Measurements from ENCODE around the gene FAR2.

Gene FAR2

DNA sequence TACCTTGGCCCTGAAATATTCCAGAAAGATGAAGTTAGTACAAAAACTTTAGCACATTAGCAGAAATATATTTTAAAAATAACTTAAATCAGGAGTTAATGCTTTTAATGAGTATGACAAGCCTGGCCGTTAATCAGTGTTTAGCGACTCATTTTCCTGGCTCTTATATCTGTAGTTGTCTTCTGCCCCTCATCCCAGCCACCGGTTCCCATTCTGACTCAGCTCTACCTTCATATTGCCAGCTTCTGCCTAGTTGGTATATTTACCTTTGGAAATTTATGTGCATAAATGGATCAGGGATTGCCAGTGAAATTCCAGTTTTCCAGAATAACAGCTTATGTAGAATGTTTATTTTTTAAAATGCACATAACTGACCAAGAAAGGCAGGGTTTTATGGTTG is 152.0 kb downstream of the FAR2 start:
- ChIA-PET POLR2A (no interaction called here), CTCF (interaction anchor here (0.7 kb wide), 1 partner anchor 85 kb away, joined by 3 read pairs; no protein-coding TSS in a partner anchor)
- no peak overlapping the region for H3K4me3 ChIP-seq (ENCODE audit: low read depth, low read length)
- H3K9me3 ChIP-seq (ENCODE audit: control insufficient read depth, insufficient read depth, low read depth, low read length), result no peaks in the 10 kb centered on the region
- H3K4me1 ChIP-seq (ENCODE audit: control insufficient read depth, insufficient read depth, low read length), result no peaks in the 10 kb centered on the region
- H3K36me3 ChIP-seq (ENCODE audit: control insufficient read depth in 2 of 2, insufficient read depth in 1 of 2, low read length in 2 of 2), result no peaks in the 10 kb centered on the region
- TF ChIP-seq, protein P1, sequence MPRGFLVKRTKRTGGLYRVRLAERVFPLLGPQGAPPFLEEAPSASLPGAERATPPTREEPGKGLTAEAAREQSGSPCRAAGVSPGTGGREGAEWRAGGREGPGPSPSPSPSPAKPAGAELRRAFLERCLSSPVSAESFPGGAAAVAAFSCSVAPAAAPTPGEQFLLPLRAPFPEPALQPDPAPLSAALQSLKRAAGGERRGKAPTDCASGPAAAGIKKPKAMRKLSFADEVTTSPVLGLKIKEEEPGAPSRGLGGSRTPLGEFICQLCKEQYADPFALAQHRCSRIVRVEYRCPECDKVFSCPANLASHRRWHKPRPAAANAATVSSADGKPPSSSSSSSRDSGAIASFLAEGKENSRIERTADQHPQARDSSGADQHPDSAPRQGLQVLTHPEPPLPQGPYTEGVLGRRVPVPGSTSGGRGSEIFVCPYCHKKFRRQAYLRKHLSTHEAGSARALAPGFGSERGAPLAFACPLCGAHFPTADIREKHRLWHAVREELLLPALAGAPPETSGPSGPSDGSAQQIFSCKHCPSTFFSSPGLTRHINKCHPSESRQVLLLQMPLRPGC (tag by site-specific recombination; IDR thresholded peaks at IDR 0.05), result no peak
- H3K27ac ChIP-seq (ENCODE audit: extremely low read depth, low read depth, low read length), result no peak overlapping the region

DNA sequence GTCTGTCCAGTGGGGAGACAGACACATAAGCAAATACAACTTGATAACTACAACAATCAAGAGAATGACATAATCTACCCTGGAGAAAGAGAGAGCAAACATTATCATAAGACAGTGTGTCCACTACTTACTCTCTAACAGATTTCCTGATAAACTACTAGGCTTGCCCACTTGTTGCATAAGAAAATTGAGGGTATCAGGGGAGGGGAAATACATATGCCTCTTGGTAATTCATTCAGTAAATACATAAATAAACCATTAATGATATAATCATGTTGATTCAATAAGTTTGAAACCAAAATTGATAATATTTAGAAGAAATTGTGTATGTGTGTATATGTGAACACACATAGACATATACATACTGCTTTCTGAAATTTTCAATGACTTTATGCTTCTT is 155.3 kb downstream of the FAR2 start:
- POLR2A ChIA-PET, result no interaction called here
- Histone ChIP-seq H3K4me3 (ENCODE audit: low read depth, low read length) (no peak overlapping the region), H3K27ac (ENCODE audit: extremely low read depth, low read depth, low read length) (no peak overlapping the region), H3K9me3 (ENCODE audit: control insufficient read depth, insufficient read depth, low read depth, low read length) (no peaks in the 10 kb centered on the region), H3K4me1 (ENCODE audit: control insufficient read depth, insufficient read depth, low read length) (no peaks in the 10 kb centered on the region), H3K36me3 (ENCODE audit: control insufficient read depth in 2 of 2, insufficient read depth in 1 of 2, low read length in 2 of 2) (no peaks in the 10 kb centered on the region)
- CTCF ChIA-PET, result no interaction called here
- TF ChIP-seq SCRT2 (tag by site-specific recombination; IDR thresholded peaks at IDR 0.05) (0 out of 2 replicates have a peak, but pooled peaks have one; percentile 18), ZSCAN30 (tag by site-specific recombination; IDR thresholded peaks at IDR 0.05) (no peak)

DNA sequence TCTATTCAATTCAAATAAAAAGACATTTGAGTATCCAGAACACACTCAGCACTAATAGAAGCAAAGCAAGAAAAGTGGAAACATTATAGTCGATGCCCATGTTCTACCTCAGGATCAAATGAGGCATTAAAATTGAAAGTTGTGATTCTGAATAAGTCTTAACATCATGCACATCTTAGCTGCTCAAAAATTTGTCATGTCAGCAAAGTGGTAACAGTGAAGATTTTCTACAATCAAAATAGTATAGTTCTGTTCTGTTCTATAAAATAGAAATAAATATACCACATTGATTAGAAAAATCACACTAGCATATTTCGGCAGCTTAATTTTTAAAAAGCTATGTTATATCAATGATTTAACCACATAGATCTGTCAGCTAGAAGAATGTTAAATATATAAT is 157.2 kb downstream of the FAR2 start:
- ChIA-PET CTCF (interaction anchor here (0.6 to 1.8 kb wide), 4 partner anchors 10 to 1446 kb away, joined by 3 to 9 read pairs (median 4); no protein-coding TSS in a partner anchor), POLR2A (no interaction called here)
- H3K36me3 ChIP-seq (ENCODE audit: control insufficient read depth in 2 of 2, insufficient read depth in 1 of 2, low read length in 2 of 2), result no peaks in the 10 kb centered on the region
- no peaks in the 10 kb centered on the region for H3K9me3 ChIP-seq (ENCODE audit: control insufficient read depth, insufficient read depth, low read depth, low read length)
- TF ChIP-seq ZNF623 (tag by site-specific recombination; IDR thresholded peaks at IDR 0.05) (no peak), GLI2 (tag by site-specific recombination; IDR thresholded peaks at IDR 0.05; ENCODE audit: borderline replicate concordance, low read depth) (no peak), ZNF16 (tag by site-specific recombination; IDR thresholded peaks at IDR 0.05; ENCODE audit: low read depth) (no peak), ZNF184 (tag by site-specific recombination; IDR thresholded peaks at IDR 0.05) (no peak), ZNF701 (tag by site-specific recombination; IDR thresholded peaks at IDR 0.05) (no peak), ZNF132 (tag by site-specific recombination; IDR thresholded peaks at IDR 0.05; ENCODE audit: borderline replicate concordance) (no peak)
- TF ChIP-seq, protein P2, sequence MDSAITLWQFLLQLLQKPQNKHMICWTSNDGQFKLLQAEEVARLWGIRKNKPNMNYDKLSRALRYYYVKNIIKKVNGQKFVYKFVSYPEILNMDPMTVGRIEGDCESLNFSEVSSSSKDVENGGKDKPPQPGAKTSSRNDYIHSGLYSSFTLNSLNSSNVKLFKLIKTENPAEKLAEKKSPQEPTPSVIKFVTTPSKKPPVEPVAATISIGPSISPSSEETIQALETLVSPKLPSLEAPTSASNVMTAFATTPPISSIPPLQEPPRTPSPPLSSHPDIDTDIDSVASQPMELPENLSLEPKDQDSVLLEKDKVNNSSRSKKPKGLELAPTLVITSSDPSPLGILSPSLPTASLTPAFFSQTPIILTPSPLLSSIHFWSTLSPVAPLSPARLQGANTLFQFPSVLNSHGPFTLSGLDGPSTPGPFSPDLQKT (IDR thresholded peaks at IDR 0.05; ENCODE audit: borderline replicate concordance, low read depth, low read length), result no peak
- H3K4me1 ChIP-seq (ENCODE audit: control insufficient read depth, insufficient read depth, low read length), result no peaks in the 10 kb centered on the region
- no peak overlapping the region for H3K27ac ChIP-seq (ENCODE audit: extremely low read depth, low read depth, low read length)
- no peak overlapping the region for H3K4me3 ChIP-seq (ENCODE audit: low read depth, low read length)

DNA sequence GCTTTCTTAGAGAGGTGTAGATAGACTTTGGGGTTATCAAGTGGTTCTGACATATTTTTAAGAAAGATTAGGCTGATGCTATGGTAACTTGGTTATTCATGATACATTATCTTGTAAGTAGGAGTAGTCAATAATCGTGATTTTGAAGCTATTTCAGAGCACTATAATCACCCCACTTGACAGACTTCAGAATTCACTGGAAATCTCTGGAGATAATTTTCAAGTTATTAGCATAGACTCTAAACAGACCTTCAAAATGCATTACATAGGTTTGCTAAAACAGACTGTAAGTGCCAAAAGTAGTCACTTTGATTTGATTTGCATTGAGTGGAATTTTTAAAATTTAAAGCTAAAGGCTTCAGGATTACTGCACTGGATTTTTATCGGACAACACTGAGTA is 157.6 kb downstream of the FAR2 start:
- ChIA-PET CTCF (interaction anchor here (0.5 to 1.8 kb wide), 4 partner anchors 9 to 1445 kb away, joined by 3 to 9 read pairs (median 4); no protein-coding TSS in a partner anchor), POLR2A (no interaction called here)
- no peaks in the 10 kb centered on the region for H3K9me3 ChIP-seq (ENCODE audit: control insufficient read depth, insufficient read depth, low read depth, low read length)
- H3K36me3 ChIP-seq (ENCODE audit: control insufficient read depth in 2 of 2, insufficient read depth in 1 of 2, low read length in 2 of 2), result no peaks in the 10 kb centered on the region
- H3K4me3 ChIP-seq (ENCODE audit: low read depth, low read length), result no peak overlapping the region
- H3K4me1 ChIP-seq (ENCODE audit: control insufficient read depth, insufficient read depth, low read length), result no peaks in the 10 kb centered on the region
- no peak overlapping the region for H3K27ac ChIP-seq (ENCODE audit: extremely low read depth, low read depth, low read length)
- no peak for TF ChIP-seq MYNN (tag by site-specific recombination; IDR thresholded peaks at IDR 0.05; ENCODE audit: borderline replicate concordance)
- TF ChIP-seq ZNF48 (tag by site-specific recombination; IDR thresholded peaks at IDR 0.05), result no peak
- TF ChIP-seq, protein P3, sequence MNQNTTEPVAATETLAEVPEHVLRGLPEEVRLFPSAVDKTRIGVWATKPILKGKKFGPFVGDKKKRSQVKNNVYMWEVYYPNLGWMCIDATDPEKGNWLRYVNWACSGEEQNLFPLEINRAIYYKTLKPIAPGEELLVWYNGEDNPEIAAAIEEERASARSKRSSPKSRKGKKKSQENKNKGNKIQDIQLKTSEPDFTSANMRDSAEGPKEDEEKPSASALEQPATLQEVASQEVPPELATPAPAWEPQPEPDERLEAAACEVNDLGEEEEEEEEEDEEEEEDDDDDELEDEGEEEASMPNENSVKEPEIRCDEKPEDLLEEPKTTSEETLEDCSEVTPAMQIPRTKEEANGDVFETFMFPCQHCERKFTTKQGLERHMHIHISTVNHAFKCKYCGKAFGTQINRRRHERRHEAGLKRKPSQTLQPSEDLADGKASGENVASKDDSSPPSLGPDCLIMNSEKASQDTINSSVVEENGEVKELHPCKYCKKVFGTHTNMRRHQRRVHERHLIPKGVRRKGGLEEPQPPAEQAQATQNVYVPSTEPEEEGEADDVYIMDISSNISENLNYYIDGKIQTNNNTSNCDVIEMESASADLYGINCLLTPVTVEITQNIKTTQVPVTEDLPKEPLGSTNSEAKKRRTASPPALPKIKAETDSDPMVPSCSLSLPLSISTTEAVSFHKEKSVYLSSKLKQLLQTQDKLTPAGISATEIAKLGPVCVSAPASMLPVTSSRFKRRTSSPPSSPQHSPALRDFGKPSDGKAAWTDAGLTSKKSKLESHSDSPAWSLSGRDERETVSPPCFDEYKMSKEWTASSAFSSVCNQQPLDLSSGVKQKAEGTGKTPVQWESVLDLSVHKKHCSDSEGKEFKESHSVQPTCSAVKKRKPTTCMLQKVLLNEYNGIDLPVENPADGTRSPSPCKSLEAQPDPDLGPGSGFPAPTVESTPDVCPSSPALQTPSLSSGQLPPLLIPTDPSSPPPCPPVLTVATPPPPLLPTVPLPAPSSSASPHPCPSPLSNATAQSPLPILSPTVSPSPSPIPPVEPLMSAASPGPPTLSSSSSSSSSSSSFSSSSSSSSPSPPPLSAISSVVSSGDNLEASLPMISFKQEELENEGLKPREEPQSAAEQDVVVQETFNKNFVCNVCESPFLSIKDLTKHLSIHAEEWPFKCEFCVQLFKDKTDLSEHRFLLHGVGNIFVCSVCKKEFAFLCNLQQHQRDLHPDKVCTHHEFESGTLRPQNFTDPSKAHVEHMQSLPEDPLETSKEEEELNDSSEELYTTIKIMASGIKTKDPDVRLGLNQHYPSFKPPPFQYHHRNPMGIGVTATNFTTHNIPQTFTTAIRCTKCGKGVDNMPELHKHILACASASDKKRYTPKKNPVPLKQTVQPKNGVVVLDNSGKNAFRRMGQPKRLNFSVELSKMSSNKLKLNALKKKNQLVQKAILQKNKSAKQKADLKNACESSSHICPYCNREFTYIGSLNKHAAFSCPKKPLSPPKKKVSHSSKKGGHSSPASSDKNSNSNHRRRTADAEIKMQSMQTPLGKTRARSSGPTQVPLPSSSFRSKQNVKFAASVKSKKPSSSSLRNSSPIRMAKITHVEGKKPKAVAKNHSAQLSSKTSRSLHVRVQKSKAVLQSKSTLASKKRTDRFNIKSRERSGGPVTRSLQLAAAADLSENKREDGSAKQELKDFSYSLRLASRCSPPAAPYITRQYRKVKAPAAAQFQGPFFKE (tag by site-specific recombination; IDR thresholded peaks at IDR 0.05; ENCODE audit: borderline replicate concordance), result no peak
- TF ChIP-seq ZNF140 (tag by site-specific recombination; IDR thresholded peaks at IDR 0.05), result no peak
- no peak for TF ChIP-seq ZNF76 (tag by site-specific recombination; IDR thresholded peaks at IDR 0.05; ENCODE audit: borderline replicate concordance, low read depth)
- TF ChIP-seq ZNF501 (tag by site-specific recombination; IDR thresholded peaks at IDR 0.05), result no peak
- TF ChIP-seq ZNF292 (tag by site-specific recombination; IDR thresholded peaks at IDR 0.05; ENCODE audit: borderline replicate concordance, low read depth), result no peak
- TF ChIP-seq ZNF132 (tag by site-specific recombination; IDR thresholded peaks at IDR 0.05; ENCODE audit: borderline replicate concordance), result no peak
- TF ChIP-seq ZNF585B (tag by site-specific recombination; IDR thresholded peaks at IDR 0.05), result no peak
- TF ChIP-seq, protein P2 (IDR thresholded peaks at IDR 0.05; ENCODE audit: borderline replicate concordance, low read depth, low read length), result no peak
